22Rv1 (cell line): ENCODE measurements around the gene SEC31A.

Source experiments
- CTCF ChIP-seq: fragments of 450-650 bp; IDR thresholded peaks from 2 replicates; pipeline ENCODE4 v1.5.1; 2017; ENCODE audit warnings: mild to moderate bottlenecking
- ZFX ChIP-seq: fragments of 450-650 bp; IDR thresholded peaks from 2 replicates; pipeline ENCODE4 v1.6.1; 2017; ENCODE audit warnings: antibody characterized with exemption, borderline replicate concordance

GRCh38 chr4:82818664-82819662, 72.0 kb downstream of the SEC31A start:
- no peak for TF ChIP-seq CTCF
- TF ChIP-seq ZFX: no peak
